Osteocyte (in vitro differentiated cells): Measurements from ENCODE around the gene ZFP62. TPM values are rescaled to one million over a fixed set of nuclear protein-coding genes. Genes with fewer than 3 reads are reported as not detected.

Experiments used
- DNase-seq: peaks from one replicate; pipeline ENCODE4 v3.0.0; 2021; ENCODE audit warnings: mixed read lengths; ENCODE audit not compliant: unreplicated experiment; ENCODE audit errors: extremely low spot score
- H3K27ac Mint-ChIP-seq: one replicate; pipeline ENCODE4 v1.8.0; 2021; ENCODE audit warnings: mild to moderate bottlenecking, mixed read lengths; ENCODE audit not compliant: unreplicated experiment
- H3K27me3 Mint-ChIP-seq: one replicate; pipeline ENCODE4 v1.8.0; 2021; ENCODE audit warnings: mixed read lengths; ENCODE audit not compliant: unreplicated experiment
- H3K36me3 Mint-ChIP-seq: one replicate; pipeline ENCODE4 v1.8.0; 2021; ENCODE audit warnings: mixed read lengths; ENCODE audit not compliant: unreplicated experiment
- H3K4me1 Mint-ChIP-seq: one replicate; pipeline ENCODE4 v1.8.0; 2021; ENCODE audit warnings: mixed read lengths; ENCODE audit not compliant: unreplicated experiment
- H3K4me3 Mint-ChIP-seq: one replicate; pipeline ENCODE4 v1.8.0; 2021; ENCODE audit warnings: mild to moderate bottlenecking, moderate library complexity, mixed read lengths; ENCODE audit not compliant: unreplicated experiment
- H3K9me3 Mint-ChIP-seq: one replicate; pipeline ENCODE4 v1.8.0; 2021; ENCODE audit warnings: mixed read lengths; ENCODE audit not compliant: unreplicated experiment
- CTCF ChIP-seq: fragments of 200-600 bp; sonication (generic); IDR thresholded peaks from 2 replicates; pipeline ENCODE4 v1.5.0; 2021; ENCODE audit warnings: antibody characterized with exemption, mild to moderate bottlenecking, moderate library complexity
- total RNA-seq: library from RNA; stranded (reverse); gene quantifications from 2 replicates; pipeline ENCODE4 v1.2.1, GENCODE V29; 2021

Gene ZFP62
- total RNA-seq, 1 donor from 2014 or later: 21.7 TPM

- DNase-seq: no peak
- peak overlapping the region; percentile 84 for H3K4me3 Mint-ChIP-seq
- no peak for TF ChIP-seq CTCF
- peaks cover 70% of the 10 kb centered on the region for H3K4me1 Mint-ChIP-seq
- no peaks in the 10 kb centered on the region for H3K9me3 Mint-ChIP-seq
- H3K27ac Mint-ChIP-seq: peak overlapping the region; percentile 93
- no peaks in the 10 kb centered on the region for H3K27me3 Mint-ChIP-seq
- peaks cover 5% of the 10 kb centered on the region for H3K36me3 Mint-ChIP-seq
Observed at GRCh38 chr5:180801596-180802324, 59.3 kb downstream of the ZFP62 start.

GRCh38 chr5:180799902-180800801 lies 60.9 kb downstream of the ZFP62 start:
- TF ChIP-seq CTCF: no peak
- Mint-ChIP-seq H3K27me3 (no peaks in the 10 kb centered on the region), H3K4me3 (peak overlapping the region; percentile 41), H3K27ac (peak overlapping the region; percentile 93), H3K4me1 (peaks cover 71% of the 10 kb centered on the region), H3K36me3 (peaks cover 10% of the 10 kb centered on the region), H3K9me3 (no peaks in the 10 kb centered on the region)
- DNase-seq: no peak

GRCh38 chr5:180799194-180799593 lies 61.9 kb downstream of the ZFP62 start:
- no peaks in the 10 kb centered on the region for H3K27me3 Mint-ChIP-seq
- no peaks in the 10 kb centered on the region for H3K9me3 Mint-ChIP-seq
- no peak for DNase-seq
- H3K4me1 Mint-ChIP-seq: peaks cover 67% of the 10 kb centered on the region
- peak; percentile 36 for TF ChIP-seq CTCF
- peaks cover 10% of the 10 kb centered on the region for H3K36me3 Mint-ChIP-seq
- H3K27ac Mint-ChIP-seq: peak overlapping the region; percentile 93
- peak overlapping the region; percentile 38 for H3K4me3 Mint-ChIP-seq

DNA sequence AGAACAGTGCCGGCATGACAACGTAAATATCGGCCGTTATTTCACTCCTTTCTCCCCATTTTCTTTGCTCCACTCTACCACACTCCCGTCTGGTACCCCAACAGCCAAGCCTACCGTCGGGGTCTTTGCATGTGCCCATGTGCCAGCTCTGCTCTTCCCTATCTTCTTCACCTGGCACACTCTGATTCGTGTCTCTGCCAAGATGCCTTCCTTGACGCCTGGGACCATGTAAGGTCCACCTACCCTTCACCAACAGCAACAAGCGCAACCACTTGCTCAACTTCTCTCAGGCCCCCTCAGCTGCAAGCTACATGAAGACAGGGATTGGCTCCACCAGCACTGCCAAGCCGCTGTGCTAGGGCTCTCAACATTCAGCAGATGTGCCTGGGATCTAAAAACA lies 62.9 kb downstream of the ZFP62 start:
- Mint-ChIP-seq H3K4me3 (no peak overlapping the region), H3K27me3 (no peaks in the 10 kb centered on the region), H3K36me3 (peaks cover 10% of the 10 kb centered on the region), H3K27ac (peak overlapping the region; percentile 40), H3K9me3 (no peaks in the 10 kb centered on the region), H3K4me1 (peaks cover 69% of the 10 kb centered on the region)
- no peak for DNase-seq
- no peak for TF ChIP-seq CTCF

Other genes with a start within 250 kb of the ZFP62 start
- gene FLT4, start 211.7 kb downstream of the ZFP62 start, total RNA-seq: 0.51 TPM in 1 of 2 replicates, not detected in the other
- gene OR2Y1, start 121.2 kb downstream of the ZFP62 start, total RNA-seq: not detected in 2 replicates
- gene MGAT1, start 58.5 kb downstream of the ZFP62 start, total RNA-seq: 137 and 140 TPM in 2 replicates
- gene BTNL8, start 37.9 kb upstream of the ZFP62 start, total RNA-seq: not detected in 2 replicates
- not detected in 2 replicates for gene BTNL3, start 127.6 kb upstream of the ZFP62 start, total RNA-seq
- gene BTNL9, start 179.0 kb upstream of the ZFP62 start, total RNA-seq: not detected in 2 replicates